ENCODE results near the gene DOCK2. TPM values are rescaled to one million over a fixed set of nuclear protein-coding genes. Genes with fewer than 3 reads are reported as not detected.

DOCK2 gene
- total RNA-seq, 1 experiment from 2014 or later: 4.6 TPM

- Mint-ChIP-seq H3K36me3 (peaks cover 28% of the 10 kb centered on the region), H3K27ac (no peak overlapping the region), H3K4me1 (no peaks in the 10 kb centered on the region), H3K27me3 (ENCODE audit: low read depth) (peaks cover 5% of the 10 kb centered on the region; the same call in 1 of the 2 replicates), H3K9me3 (peaks cover 38% of the 10 kb centered on the region), H3K4me3 (no peak overlapping the region)
- ChIA-PET POLR2A (no interaction called here), CTCF (interaction anchor here (1.0 to 1.4 kb wide), 3 partner anchors 130 to 366 kb away, joined by 4 to 9 read pairs (median 5); partner anchors contain the start of gene INSYN2B)
- DNase-seq (ENCODE audit: low spot score) (no peak), ATAC-seq (no peak)
- no peak for TF ChIP-seq ARID4B (CRISPR knock-in tag; IDR thresholded peaks at IDR 0.05; ENCODE audit: borderline replicate concordance)
- no peak for TF ChIP-seq ZNF281 (CRISPR knock-in tag; IDR thresholded peaks at IDR 0.05)
- no peak for TF ChIP-seq TP53 (CRISPR knock-in tag; IDR thresholded peaks at IDR 0.05)
- no peak for TF ChIP-seq ZBTB21 (CRISPR knock-in tag; IDR thresholded peaks at IDR 0.05; ENCODE audit: borderline replicate concordance)
- no peak for TF ChIP-seq NFE2L1 (CRISPR knock-in tag; IDR thresholded peaks at IDR 0.05)
- TF ChIP-seq SMAD4 (CRISPR knock-in tag; IDR thresholded peaks at IDR 0.05): no peak
- no peak for TF ChIP-seq FOXP1 (CRISPR knock-in tag; IDR thresholded peaks at IDR 0.05; ENCODE audit: borderline replicate concordance)
- TF ChIP-seq E2F4 (CRISPR knock-in tag; IDR thresholded peaks at IDR 0.05; ENCODE audit: borderline replicate concordance, low read depth): no peak
- TF ChIP-seq PRRX2 (CRISPR knock-in tag; IDR thresholded peaks at IDR 0.05): no peak
- TF ChIP-seq HMGA2 (CRISPR knock-in tag; IDR thresholded peaks at IDR 0.05): no peak
- no peak for TF ChIP-seq STAT6 (CRISPR knock-in tag; conservative IDR thresholded peaks at IDR 0.05; ENCODE audit: low read depth)
- TF ChIP-seq MYBL2 (CRISPR knock-in tag; IDR thresholded peaks at IDR 0.05): no peak
- no peak for TF ChIP-seq AR (CRISPR knock-in tag; IDR thresholded peaks at IDR 0.05)
These were observed 213.3 kb downstream of the DOCK2 start for GRCh38 chr5:169850409-169850808.

Measured in WTC11 (cell line).